Choroid plexus epithelial cell (primary cell): ENCODE results near the gene CDK5RAP1.

Experiments used
- DNase-seq: peaks from one replicate; pipeline ENCODE4 v3.0.0-alpha.2; 2010; ENCODE audit warnings: low read depth
- H3K4me3 ChIP-seq: 2 replicates; pipeline ENCODE4 v1.5.1; 2011; ENCODE audit warnings: low read depth, mild to moderate bottlenecking, control low read depth, low read length, moderate library complexity
- TF ChIP-seq, protein P1 (sequence below): conservative IDR thresholded peaks from 2 replicates; pipeline ENCODE4 v1.5.1; 2011; ENCODE audit warnings: low read depth, mild to moderate bottlenecking, control low read depth, inconsistent platforms, low read length, moderate library complexity

Gene CDK5RAP1

DNA sequence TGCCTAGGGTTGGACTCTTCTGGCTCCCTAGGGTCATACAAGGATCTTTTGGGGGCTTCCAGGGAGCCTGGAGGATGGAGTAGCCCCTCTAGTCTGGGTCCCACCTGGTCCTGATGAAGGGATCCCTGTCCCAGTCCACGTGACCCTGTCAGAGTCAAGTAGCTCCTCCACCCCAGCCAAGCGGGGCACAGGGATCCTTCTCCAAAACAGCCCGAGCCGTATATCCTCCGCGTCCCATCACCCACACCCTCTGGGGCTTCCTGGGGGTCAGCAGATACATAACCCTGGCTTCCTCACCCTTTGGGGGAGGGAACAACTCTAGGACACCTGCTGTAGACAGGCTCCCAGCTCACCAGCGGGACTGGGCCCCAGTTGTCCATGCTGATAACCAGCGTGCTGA is 90.3 kb downstream of the CDK5RAP1 start:
- no peak for DNase-seq
- no peak overlapping the region for H3K4me3 ChIP-seq
- TF ChIP-seq, protein P1, sequence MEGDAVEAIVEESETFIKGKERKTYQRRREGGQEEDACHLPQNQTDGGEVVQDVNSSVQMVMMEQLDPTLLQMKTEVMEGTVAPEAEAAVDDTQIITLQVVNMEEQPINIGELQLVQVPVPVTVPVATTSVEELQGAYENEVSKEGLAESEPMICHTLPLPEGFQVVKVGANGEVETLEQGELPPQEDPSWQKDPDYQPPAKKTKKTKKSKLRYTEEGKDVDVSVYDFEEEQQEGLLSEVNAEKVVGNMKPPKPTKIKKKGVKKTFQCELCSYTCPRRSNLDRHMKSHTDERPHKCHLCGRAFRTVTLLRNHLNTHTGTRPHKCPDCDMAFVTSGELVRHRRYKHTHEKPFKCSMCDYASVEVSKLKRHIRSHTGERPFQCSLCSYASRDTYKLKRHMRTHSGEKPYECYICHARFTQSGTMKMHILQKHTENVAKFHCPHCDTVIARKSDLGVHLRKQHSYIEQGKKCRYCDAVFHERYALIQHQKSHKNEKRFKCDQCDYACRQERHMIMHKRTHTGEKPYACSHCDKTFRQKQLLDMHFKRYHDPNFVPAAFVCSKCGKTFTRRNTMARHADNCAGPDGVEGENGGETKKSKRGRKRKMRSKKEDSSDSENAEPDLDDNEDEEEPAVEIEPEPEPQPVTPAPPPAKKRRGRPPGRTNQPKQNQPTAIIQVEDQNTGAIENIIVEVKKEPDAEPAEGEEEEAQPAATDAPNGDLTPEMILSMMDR: no peak

DNA sequence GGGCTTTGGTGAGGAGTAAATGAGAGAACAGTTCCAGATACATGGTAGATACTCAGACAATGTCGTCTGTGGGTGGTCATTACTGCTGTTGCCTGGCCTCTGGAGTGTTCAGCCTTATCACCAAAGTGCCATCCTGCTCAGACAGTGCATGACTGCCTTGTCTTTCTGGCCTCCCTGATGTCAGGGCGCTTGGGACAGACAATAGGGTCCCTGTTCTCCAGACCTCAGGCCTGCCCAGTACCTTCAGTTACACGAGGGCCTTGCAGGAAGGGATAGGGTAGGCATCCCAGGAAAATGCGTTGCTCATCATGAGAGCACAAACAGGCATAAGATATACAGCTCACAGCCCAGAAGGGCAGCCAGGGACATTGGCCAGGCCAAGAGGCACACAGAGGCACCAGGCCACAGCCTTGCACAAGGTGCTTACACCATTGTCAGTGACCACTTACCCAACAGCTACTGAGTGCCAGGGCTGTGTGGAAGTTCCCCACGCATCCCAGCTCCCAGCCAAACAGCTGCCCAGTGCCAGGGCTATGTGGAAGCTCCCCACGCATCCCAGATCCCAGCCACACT is 90.9 kb downstream of the CDK5RAP1 start:
- TF ChIP-seq, protein P1: no peak
- DNase-seq: no peak
- no peak overlapping the region for H3K4me3 ChIP-seq

DNA sequence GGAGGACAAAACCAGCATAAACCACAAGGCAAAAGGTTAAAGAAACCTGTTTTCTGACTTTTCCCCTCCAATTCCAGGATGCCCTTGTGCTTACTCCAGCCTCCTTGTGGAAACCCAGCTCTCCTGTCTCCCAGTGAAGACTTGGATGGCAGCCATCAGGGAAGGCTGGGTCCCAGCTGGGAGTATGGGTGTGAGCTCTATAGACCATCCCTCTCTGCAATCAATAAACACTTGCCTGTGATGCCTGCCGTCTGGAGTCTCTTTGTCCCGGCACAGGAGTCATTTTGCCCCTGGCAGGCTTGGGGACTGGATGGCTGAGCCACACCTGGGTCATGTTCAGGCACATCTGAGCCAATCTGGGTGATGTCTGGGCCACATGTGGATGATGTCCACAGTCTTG is 91.7 kb downstream of the CDK5RAP1 start:
- H3K4me3 ChIP-seq: no peak overlapping the region
- DNase-seq: no peak
- TF ChIP-seq, protein P1: no peak
